H1 (cell line): ENCODE data around the gene STK36. TPM values are rescaled to one million over a fixed set of nuclear protein-coding genes. Genes with fewer than 3 reads are reported as not detected.

Experiments
- ASH2L ChIP-seq: fragments of 200-600, 300-600 bp; sonication (generic); IDR thresholded peaks from one replicate; pipeline ENCODE4 v1.7.1; 2017; ENCODE audit warnings: low read length
- POLR2AphosphoS5 ChIP-seq: IDR thresholded peaks from 2 replicates; pipeline ENCODE4 v1.6.1; 2011; ENCODE audit warnings: low read depth, low read length
- SIN3A ChIP-seq, 2 experiments: IDR thresholded peaks in 1 of 2; conservative IDR thresholded peaks in 1 of 2; 2 replicates each; pipeline ENCODE4 v1.6.1; 2011 to 2012; ENCODE audit warnings: low read length in 2 of 2, improper control_type of control experiment in 1 of 2, low read depth in 1 of 2, mild to moderate bottlenecking in 1 of 2
- polyA plus RNA-seq, 7 experiments: library from polyadenylated mRNA; depleted of rRNA in 3 of 7; stranded (reverse) in 5 of 7; unstranded in 2 of 7; fragments of >200 nt in 5 of 7; fragments of 200-250 nt in 2 of 7; gene quantifications; 1 replicate in 5 of 7; 2 replicates in 1 of 7; 4 replicates in 1 of 7; pipeline versions ENCODE4 v1.2.1 to v1.2.3, GENCODE V29; 2011 to 2013; ENCODE audit warnings: missing spikeins in 2 of 7, mixed read lengths in 2 of 7
- total RNA-seq: library from RNA; stranded (reverse); fragmentation: NEBNext Ultra II Directional; extraction: Animal tissue kit (Norgen Biotek cat#: 25700); gene quantifications from 2 replicates; pipeline ENCODE4 v1.2.1, GENCODE V29; 2021
- TF ChIP-seq, protein P1 (sequence below), 3 experiments: IDR thresholded peaks; 1 replicate in 2 of 3; 2 replicates in 1 of 3; pipeline versions ENCODE4 v1.5.1 to v1.6.1; 2011; ENCODE audit warnings: low read length in 3 of 3, mild to moderate bottlenecking in 3 of 3, inconsistent platforms in 2 of 3, low read depth in 1 of 3, moderate library complexity in 1 of 3; ENCODE audit not compliant: insufficient read depth in 1 of 3; ENCODE audit errors: control extremely low read depth in 1 of 3

The STK36 gene
- total and polyA plus RNA-seq, 2 of the 8 experiments (the other 6 are each of a cell fraction or from before 2014, with no cell fraction given), result 41.4 to 57.6 TPM

- TF ChIP-seq, protein P1, sequence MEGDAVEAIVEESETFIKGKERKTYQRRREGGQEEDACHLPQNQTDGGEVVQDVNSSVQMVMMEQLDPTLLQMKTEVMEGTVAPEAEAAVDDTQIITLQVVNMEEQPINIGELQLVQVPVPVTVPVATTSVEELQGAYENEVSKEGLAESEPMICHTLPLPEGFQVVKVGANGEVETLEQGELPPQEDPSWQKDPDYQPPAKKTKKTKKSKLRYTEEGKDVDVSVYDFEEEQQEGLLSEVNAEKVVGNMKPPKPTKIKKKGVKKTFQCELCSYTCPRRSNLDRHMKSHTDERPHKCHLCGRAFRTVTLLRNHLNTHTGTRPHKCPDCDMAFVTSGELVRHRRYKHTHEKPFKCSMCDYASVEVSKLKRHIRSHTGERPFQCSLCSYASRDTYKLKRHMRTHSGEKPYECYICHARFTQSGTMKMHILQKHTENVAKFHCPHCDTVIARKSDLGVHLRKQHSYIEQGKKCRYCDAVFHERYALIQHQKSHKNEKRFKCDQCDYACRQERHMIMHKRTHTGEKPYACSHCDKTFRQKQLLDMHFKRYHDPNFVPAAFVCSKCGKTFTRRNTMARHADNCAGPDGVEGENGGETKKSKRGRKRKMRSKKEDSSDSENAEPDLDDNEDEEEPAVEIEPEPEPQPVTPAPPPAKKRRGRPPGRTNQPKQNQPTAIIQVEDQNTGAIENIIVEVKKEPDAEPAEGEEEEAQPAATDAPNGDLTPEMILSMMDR (IDR thresholded peaks at IDR 0.05; ENCODE audit: control extremely low read depth in 1 of 3, insufficient read depth in 1 of 3, low read depth in 1 of 3, low read length in 3 of 3), result no peak
- TF ChIP-seq POLR2AphosphoS5 (no peak), ASH2L (no peak), SIN3A (conservative IDR thresholded peaks at IDR 0.05 in 1 of 2, IDR thresholded peaks at IDR 0.05 in 1 of 2; ENCODE audit: low read depth in 1 of 2, low read length in 2 of 2) (no peak)
Observed at GRCh38 chr2:218662377-218662776, 9.5 kb upstream of the STK36 start (continued).
